GM12892 (cell line): ENCODE measurements around the gene NRTN.

Experiments
- POLR2A ChIP-seq: IDR thresholded peaks from 2 replicates; pipeline ENCODE4 v1.6.1; 2011; ENCODE audit warnings: low read depth, low read length, control low read depth
- POLR2AphosphoS5 ChIP-seq: IDR thresholded peaks from 2 replicates; pipeline ENCODE4 v1.6.1; 2011; ENCODE audit warnings: low read depth, low read length, control low read depth

DNA sequence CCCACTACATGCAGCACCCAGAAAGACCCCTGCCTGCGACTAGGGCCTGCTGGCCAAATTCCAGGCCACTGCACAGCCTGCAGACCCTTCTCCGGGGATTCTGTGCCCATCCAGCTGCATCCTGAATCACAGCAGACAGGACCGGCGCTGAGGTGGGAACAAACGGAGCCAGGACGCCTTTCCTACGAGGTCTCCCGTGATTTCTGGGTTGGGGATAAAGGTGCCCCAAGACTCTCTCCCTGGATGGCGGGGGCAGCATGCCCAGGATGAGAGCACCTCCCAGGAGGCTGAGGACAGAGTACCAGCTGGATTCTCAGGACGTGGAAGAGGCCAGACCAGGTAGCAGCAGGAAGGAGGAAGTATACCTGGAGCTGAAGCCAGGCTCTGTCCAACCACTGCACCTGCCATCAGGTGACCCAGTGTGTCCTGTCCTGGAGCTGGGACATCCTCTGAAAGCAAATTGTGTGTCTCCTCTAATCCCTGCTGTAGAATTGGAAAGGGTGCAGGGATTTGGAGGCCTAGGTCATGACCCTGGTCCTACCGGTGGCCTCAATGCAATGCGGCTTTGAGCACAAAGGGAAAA is 68.8 kb downstream of the NRTN start:
- no peak for TF ChIP-seq POLR2AphosphoS5
- no peak for TF ChIP-seq POLR2A
